T1000 (cell line): ENCODE measurements around the gene TCHHL1.
"Not testable (repeated sequence)": the region's sequence is repeated elsewhere in the genome, so short reads cannot be mapped to it uniquely, and the experiment has no call there.

ENCODE experiments used
- DNase-seq: peaks from one replicate; lab custom pipeline; 2025; ENCODE audit warnings: mixed read lengths; lab: John Stamatoyannopoulos, UW

Gene TCHHL1

DNA sequence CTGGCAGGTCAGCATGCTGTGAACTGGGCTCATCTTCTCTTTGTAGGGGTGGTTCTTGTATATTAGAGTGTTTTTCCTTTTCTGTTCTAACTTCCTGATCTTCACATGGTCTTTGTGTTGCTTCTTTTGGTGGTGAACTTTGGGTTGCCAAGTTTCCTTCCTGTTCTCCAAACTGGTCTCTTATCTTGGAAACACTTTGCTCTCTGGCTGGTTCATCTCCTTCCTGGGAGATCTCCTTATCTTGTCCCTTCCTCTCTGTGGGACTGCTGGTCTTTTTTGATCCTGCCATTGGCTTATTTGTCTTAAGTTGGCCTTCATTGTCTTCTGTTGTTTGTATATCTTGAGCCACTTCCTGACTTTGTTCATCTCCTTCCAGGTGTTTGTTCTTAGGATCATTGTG lies 2.1 kb downstream of the TCHHL1 start:
- DNase-seq: no peak

DNA sequence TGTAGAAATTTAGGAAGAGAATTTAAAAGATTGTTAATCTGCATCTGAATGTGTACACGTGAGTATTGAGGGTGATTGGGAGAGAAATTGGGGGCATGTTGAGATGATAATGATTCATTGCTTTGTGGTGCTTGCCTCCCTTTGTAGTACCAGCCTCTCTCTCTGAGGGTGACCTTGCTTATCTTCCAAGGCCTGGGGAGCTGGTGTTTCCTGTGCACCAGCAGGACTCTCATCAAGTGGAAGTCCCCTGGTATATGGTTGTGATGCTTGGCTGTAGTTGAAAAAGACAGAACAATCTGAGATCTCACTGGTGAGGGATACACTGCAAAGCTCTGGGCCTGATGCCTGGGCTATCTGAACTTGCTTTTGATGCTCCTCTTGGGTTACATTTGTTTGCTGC lies 4.0 kb downstream of the TCHHL1 start:
- DNase-seq: no peak

DNA sequence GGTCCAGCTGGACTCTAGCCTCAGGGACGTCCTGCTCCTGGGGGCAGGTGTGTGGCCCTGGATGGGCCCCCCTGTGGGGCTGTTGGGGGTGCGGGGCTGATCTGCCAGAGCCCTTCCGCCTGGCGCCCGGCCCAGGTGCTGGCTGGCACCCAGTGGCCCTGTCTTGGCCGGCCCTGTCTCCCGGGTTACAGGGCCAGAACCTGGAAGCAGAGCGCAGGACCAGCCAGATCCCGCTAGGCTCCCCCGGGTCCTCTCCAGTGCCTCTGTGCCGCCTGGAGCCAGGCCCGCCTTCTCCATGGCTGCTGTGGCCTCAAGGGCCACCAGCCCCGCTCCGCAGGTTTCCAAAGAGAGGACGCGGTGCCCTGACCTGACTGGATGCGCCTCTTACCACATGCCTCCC lies 7.8 kb downstream of the TCHHL1 start:
- not testable (repeated sequence) for DNase-seq

DNA sequence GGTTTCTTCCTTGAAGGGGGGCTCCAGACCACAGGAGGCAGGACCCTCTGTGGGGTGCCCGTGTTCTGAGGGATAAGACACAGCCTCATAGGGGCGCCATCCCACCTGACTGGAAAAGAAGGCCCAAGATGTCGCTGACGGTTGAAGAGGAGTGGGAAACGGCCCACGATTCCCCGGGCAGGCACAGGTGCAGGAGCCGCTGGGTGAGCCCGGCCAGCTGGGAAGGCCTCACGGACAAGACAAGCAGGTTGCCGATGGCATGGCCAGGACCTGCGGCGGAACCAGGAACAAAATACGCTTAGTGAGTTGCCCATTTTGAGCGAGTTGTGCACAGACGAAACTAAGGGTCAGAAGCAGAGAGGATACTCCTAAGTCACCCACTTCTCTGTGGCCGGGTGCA lies 8.4 kb downstream of the TCHHL1 start:
- DNase-seq: not testable (repeated sequence)

DNA sequence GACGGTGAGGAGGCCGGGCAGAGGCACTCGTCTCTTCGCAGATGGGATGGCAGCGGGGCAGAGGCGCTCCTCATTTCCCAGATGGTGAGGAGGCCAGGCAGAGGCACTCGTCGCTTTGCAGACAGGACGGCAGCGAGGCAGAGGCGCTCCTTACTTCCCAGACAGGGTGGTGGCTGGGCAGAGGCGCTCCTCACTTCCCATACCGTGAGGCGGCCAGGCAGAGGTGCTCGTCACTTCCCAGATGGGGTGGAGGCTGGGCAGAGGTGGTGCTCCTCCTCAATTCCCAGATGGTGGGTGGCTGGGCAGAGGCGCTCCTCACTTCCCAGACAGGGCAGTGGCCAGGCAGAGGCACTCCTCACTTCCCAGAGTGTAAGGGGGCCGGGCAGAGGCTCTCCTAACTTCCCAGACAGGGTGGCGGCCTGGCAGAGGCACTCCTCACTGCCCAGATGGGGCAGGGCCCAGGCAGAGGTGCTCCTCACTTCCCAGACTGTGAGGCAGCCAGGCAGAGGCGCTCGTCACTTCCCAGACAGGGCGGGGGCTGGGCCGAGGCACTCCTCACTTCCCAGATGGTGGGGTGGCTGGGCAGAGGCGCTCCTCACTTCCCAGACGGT lies 9.9 kb downstream of the TCHHL1 start:
- DNase-seq: no peak

DNA sequence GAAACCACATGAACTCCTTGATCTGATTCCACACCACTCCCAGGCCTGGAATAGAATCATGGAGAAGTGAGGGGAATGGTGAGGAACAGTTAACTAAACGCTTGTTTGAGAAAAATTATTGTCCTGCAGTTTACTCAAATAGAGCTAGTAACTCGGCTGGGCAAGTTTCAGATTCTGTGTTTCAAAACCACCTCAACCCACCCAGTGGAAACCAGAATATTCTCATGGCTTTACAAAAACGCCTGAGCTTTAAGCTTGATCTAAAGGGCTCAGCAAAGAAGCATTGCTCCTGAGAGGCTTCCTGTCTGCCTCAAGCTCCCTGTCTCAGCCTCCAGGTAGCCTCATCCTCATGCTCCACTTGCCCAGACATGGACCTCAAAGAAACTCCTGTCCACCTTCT lies 16.6 kb downstream of the TCHHL1 start:
- no peak for DNase-seq

DNA sequence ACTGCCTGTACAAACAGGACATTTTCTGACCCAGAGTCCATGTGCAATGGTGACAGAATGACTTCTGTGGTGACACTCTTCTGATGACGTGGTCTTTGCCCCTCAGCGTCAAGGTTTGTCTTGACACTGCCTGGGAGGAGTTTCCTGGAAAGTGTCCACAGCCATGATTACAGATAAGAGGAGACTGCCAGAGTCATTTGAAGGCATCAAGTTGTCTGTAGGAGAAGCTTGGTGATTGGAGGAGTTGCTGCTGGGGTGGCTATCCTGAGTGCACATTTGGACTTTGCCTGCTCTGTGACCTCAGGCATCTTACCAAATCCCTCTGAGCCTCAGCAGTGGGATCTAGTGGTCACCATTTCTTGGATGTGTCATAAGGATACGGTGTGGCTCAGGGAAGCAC lies 17.7 kb downstream of the TCHHL1 start:
- DNase-seq: no peak

DNA sequence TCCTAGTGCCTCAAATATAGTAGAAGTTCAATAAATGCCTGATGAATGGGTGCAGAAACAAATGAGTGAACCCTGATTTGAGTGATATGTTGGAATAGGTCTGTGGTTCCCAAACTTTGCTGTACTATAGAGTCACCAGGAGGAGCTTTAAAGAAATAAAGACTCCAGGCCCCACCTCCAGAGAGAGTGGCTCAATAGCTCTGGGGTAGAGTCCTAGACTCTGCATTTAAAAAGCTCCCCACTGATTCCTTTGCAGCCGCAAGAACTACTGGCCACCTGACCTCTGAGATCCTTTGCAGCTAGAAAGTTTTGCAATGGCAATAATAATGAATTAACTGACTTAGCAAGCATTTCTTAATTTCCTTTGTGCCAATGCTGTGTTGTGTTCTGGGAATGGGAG lies 20.9 kb downstream of the TCHHL1 start:
- no peak for DNase-seq

DNA sequence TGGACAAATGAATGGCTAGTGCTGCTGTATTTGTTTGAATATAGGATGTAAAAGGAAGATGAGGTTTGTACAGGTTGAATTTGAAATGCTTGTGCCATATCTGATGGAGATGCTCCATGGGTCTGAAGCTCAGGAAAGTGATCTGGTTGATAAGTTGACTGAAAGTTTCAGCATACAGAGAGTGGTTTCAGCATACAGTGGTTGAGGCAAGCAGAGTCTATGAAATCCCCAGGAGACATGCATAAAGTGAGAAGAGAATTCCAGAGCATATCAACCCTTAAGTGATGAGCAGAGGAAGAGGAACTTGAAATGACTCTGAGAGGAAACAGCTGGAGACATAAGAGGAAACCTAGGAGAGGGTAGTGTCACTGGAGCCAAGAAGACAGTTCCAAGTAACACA lies 21.7 kb downstream of the TCHHL1 start:
- no peak for DNase-seq

DNA sequence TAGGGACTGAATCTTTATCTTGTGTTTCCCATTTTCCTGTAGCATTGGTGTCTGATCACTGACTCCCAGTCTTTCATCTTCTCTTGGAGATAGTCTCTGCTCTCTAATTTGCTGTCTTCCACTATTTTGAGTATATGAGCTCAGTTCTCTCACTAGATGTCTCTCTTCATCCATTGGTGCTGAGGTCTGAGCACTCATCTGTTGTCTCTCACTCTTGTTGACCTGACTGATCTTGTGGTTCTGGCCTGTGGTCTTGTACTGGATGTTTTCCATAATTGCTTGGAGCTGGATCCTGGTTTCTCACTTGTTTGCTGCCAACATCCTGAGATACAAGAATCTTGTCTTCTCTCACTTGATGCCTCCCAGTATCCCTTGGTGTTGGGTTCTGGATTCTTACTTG lies 26.9 kb downstream of the TCHHL1 start:
- no peak for DNase-seq

DNA sequence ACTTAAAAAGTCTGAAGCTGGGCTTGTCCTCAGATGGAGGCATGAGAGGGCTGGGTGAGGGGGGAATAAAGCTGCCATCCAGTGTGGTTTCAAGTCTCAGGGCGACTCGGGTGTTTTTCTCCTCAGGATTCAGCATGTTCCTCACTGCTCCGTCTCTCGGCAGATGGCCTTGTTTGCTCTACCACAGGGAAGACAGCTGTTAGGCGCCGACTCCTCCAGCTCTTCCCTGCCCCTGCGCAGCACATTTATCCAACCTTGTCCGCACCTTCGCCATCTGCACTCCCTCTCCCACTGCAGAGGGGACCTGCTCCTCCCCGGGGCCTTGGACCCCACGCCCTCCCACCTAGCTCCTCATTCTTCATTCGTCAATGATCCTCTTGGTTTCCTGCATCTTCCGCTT lies 35.5 kb downstream of the TCHHL1 start:
- no peak for DNase-seq

DNA sequence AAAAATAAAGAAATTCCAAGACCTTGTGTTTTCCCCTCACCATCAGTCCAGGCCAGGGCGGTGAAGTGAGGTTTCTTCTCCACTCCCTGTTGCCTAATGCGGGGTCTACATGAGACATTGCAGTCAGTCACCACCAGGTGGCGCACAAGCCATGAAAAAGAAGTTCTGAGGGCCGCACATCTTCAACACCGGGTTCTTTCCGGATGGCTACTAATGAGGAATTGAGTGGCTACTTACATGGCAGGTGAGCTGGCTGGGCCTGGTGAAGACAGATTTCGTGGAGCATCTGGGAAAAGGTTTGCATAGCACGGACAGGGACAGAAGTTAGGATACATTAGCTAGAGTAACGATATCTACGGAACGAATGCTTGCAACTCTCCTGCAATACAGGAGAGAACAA lies 36.3 kb downstream of the TCHHL1 start:
- peak; percentile 57 for DNase-seq

DNA sequence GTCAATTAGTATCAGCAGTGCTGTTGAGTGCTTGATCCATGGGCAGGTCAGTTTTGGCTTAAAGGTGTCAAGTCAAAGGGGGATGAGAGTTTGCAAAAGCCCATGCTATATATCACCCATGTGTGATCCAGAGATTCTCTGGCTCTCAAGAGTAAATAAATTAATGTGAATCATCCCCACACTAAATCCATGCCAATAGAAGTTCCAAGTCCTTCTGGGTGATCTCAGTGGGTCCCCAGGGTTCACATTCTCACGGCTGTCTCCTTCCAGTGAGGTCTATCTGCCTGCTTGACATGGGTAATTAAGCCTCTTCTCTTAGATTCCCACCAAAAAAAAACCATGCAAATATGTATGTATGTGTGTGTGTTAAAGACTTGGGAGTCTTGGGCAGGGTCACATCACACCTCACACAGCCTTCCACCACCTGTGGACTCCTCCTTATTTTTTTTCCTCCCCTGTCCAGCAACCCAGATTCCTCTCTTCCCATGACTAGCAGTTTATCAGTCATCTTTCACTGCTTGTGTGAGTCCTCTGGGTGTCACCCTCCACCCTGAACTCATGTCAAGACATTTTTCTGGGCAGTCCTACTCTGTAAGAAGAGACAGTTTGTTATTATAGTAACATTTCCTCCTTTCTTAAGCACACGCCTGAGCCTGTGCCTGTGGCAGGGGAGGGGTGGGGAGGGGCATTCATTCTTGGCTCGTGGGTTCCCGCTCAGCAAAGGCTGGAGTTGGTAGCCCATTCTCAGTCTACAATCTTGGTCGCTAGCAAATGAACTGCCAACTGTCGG lies 37.8 kb downstream of the TCHHL1 start:
- no peak for DNase-seq

DNA sequence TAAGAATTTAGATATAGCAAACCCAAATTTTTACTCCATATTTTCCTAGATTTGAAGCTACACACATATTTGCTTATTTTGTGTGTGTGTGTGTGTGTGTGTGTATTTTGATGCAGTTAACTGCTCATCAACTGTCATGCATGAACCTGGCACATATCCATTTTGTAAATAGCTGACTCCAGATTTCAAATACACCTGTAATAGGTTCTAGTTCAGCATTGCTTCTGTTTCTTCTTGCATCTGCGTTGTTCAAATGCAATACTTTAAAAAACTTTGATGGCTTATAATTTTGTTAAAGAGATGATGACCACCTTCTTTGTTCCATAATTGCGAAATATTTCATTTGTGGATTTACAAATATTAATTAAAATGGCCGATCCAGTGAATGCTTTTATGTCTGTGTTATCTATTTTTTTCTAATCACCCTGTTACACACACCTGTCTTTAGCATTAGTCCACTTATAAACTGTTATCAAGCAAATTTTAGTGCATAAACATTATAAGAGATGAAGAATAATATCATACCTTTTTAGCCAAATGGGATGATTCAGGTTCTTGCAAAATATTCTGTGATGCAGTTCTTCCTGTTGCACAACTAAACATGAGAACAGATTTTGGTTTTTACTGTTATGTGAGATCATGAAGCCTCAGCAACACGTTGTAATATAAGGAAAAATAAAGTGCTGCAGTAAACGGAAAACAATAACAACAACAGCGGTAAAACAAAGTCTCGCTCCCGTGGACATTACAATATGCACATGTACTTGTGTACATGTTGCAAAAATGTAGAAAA lies 39.4 kb downstream of the TCHHL1 start:
- no peak for DNase-seq

DNA sequence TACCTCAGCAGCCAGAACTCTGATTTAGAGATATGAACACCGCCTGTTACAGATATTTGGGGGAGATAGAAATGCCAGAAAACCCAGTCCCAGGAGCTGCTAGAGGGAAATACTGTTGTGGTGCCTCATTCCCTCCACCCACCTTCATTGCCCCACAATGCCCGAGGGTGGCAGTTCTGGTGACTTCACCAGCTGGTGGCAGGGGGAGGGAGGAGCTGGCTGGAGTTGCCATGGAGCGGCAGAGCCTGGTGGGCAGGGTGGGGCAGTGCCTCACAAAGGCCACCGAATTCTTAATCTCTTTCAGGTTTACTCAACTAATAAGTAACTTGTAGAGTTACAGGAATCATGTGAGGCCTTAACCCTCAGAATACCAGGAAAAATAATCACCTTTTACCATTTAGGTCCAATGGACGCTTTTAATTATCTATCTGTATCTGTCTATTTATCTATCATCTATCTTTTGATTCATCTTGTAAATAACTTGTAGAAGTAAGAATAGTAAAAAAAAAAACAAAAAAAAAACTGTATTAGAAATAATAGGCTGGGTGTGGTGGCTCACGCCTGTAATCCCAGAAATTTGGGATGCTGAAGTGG lies 40.4 kb downstream of the TCHHL1 start:
- DNase-seq: peak; percentile 90

DNA sequence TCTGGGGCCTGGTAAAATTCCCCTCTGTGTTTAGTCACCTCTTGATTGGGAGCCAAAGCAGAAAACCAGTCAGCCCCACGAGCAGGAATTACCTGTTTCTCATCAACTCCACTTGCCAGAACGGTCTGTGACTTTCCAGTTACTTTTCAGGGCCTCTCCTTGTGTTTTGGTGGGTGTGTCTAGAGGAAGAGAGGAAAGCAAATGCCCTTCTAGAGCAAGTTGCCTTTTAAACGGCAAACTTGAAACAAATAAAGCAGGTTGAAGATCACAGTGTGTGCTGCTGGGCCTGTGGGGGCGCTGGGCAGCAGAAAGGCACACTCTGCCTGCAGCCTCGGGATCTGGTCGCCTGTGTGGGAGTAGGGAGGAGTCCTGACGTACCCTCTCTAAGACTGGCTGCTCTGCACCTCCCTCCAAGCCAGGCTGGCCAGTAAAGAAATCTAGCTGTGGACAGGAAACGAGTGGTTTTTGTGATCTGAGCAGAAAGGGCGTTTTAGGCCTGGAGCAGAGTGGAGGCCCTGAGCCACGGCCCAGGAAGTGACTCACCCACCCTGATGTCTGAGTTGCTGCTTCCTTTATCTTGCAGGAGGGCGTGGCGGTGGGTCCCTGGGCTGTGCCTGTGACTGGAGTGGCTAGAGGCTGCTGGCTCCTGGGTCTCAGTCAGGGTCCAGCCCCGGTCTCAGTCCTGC lies 41.0 kb downstream of the TCHHL1 start:
- DNase-seq: peak; percentile 95

DNA sequence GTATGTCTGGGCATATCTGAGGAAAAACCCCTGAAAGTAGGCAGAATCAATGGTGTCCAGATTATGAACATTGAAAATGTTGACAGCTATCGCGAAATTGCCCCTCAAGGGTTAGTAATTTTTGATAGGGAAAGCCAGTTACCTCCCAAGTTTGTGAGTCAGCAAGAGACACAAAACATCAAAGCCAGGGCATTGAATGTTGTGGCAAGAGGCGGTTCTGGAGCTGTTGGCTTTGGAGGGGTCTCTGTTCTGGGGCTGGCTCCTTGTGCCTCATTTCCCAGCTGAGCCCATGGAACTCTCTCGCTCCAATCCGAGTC lies 41.5 kb downstream of the TCHHL1 start:
- no peak for DNase-seq

DNA sequence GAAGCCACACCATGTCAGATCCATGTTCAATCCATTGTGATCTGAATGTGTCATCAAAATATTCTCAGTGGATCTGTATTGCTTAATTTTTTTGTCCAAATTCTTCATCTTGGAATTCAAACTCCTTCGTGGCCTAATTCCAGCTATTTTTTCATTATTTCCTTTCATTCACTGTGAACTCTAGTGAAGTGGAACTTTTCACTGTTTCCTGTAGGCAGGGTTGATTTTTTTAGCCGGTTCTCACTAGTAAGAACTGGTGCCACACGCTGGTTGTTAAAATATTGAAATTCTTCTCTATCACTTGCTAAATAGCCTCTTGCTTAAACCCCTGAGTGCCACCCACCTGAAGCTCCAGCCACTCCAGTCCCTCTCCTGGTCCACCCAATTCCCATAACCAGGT lies 44.5 kb downstream of the TCHHL1 start:
- DNase-seq: no peak

DNA sequence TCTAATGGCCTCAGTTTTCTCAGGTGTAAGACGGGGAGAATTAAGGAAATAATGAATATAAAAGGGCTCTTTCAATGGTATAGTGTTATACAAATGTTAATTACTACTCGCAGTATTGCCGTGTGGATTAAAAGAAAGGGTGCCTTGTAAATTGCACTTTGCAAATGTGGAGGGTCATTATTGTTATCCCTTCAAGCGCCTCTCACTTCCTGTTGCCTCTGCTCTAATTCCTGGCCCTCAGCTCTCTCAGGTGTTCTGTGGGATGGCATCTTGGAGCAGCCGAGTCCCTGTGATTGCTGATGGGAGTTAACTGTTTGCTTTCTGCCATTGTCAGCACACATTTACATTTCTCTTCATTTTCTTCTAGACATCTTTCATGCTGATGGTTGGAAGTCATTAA lies 45.0 kb downstream of the TCHHL1 start:
- no peak for DNase-seq

DNA sequence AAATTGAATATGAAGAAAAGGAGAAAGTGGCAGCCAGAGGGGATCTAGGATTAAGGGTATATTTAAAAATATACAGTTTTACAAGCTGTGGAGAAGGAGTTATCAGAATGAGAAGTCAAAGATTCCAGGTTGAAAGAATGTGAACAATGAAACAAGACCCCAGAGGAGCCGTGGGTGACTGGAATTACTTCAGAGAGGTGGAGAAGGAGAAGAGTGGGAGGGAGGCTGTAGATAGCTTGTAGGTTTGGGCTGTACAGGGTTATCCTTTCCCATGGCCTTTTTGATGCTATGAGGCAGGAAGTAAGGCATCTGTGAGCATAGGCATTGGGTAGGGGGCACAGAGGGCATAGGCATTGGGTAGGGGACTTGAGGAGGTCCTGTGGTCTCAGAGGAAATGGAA lies 46.8 kb downstream of the TCHHL1 start:
- DNase-seq: no peak

DNA sequence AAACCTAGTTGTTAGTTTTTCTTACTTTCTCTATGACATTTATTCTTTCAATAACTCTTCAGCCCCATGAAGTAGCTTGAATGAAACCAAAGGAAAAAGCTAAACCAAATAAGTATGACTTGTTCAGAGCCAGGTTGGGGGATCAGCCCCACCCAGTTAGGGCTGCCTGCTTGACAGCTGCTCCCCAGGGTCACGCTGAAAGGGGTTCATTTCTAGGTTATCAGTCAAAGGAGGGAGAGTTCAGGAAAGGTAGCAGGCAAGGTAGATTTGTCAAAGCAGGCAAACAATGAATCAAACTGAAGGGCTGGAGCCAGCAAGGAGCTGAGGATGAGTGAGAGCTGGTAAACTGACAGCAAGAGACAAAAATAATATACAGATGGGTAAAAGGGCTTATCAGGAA lies 49.0 kb downstream of the TCHHL1 start:
- no peak for DNase-seq

DNA sequence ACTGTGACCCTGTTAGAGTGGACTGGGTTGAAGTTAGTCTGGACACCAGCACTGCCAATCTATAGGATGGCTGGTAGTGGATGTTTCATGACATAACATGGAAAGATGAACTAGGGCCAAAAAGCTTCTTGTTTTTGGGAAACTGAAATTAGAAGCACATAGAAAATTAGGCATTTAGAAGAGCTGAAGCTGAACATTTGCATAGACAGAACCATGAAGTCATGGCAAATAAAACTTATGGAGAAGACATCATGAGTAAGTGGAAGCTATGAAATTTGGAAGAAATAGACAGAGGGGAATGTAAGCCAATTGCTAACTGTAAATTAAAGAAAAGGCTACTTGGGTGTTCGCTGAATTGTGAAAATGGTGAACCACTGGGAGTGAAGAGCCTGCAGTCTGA lies 49.4 kb downstream of the TCHHL1 start:
- DNase-seq: no peak
